ENCODE measurements around the gene NAA80. TPM values are rescaled to one million over a fixed set of nuclear protein-coding genes. Genes with fewer than 3 reads are reported as not detected.

The NAA80 gene
- total and polyA plus RNA-seq, 9 donors = 5.1 to 8.3 (median 6.1) TPM

GRCh38 chr3:50340448-50341329, 41.5 kb upstream of the NAA80 start, which contains the start of gene RASSF1:
Gene RASSF1 (minus strand): TSS chr3:50340836. CDS start chr3:50340805, 31 bp downstream.
- H3K9me3 ChIP-seq (replicated peaks; ENCODE audit: control insufficient read depth, low read depth, low read length) = no peaks in the 10 kb centered on the region
- 2% methylated on average over 64 of the region's 85 CpGs for WGBS (ENCODE audit: insufficient coverage)
- peaks cover 66% of the 10 kb centered on the region for H3K4me1 ChIP-seq (ENCODE audit: control insufficient read depth, insufficient read depth, low read length)
- H3K36me3 ChIP-seq (ENCODE audit: control insufficient read depth, insufficient read depth, low read length) = peaks cover 4% of the 10 kb centered on the region
- DNase-seq = peak; percentile 96
- peak within 1 kb of the TSS; percentile 88 for H3K27ac ChIP-seq (ENCODE audit: low read length)
- peaks cover 3% of the 10 kb centered on the region for H3K27me3 ChIP-seq (ENCODE audit: control insufficient read depth, insufficient read depth, low read length)
- H3K4me3 ChIP-seq (ENCODE audit: low read length) = peak within 1 kb of the TSS; percentile 58

- Histone ChIP-seq H3K36me3 (ENCODE audit: control insufficient read depth, insufficient read depth, low read length) (peaks cover 4% of the 10 kb centered on the region), H3K27ac (ENCODE audit: low read length) (peak overlapping the region; percentile 88), H3K27me3 (ENCODE audit: control insufficient read depth, insufficient read depth, low read length) (no peaks in the 10 kb centered on the region), H3K4me1 (ENCODE audit: control insufficient read depth, insufficient read depth, low read length) (peaks cover 66% of the 10 kb centered on the region), H3K4me3 (ENCODE audit: low read length) (peak overlapping the region; percentile 58), H3K9me3 (replicated peaks; ENCODE audit: control insufficient read depth, low read depth, low read length) (no peaks in the 10 kb centered on the region)
- DNase-seq = no peak
- 19% methylated on average over 8 of the region's 9 CpGs for WGBS (ENCODE audit: insufficient coverage)
Observed at GRCh38 chr3:50340147-50340447, 40.9 kb upstream of the NAA80 start.

DNA sequence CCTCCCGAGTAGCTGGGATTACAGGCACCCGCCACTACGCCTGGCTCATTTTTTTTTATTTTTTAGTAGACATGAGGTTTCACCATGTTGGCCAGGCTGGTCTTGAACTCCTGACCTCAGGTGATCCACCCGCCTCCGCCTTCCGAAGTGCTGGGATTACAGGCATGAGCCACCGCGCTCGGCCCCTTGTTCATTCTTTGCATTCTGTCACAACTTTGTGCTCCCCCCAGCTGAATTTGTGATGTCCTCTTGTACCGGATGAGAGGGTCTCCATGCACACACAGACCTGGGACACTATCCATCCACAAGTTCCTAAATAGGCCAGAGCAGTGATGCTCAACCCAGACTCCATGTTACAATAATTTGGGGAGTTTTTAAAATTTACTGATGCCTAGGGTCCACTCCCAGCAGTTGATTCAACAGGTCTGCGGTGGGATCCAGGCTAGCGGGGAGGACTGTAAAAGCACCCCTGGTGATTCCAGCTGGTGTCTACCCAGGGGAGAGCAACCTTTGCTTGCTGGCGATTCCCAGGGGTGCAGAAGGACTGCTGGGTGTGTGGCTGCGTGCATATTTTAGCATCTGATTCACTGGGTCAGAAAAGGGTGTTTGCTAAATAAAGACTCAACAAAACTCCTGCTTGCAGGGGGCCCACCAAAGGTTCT, 40.4 kb upstream of the NAA80 start:
- H3K9me3 ChIP-seq (replicated peaks; ENCODE audit: control insufficient read depth, low read depth, low read length) = no peaks in the 10 kb centered on the region
- DNase-seq = no peak
- no peaks in the 10 kb centered on the region for H3K27me3 ChIP-seq (ENCODE audit: control insufficient read depth, insufficient read depth, low read length)
- 72% methylated on average over 8 of the region's 14 CpGs for WGBS (ENCODE audit: insufficient coverage)
- H3K4me3 ChIP-seq (ENCODE audit: low read length) = peak overlapping the region; percentile 58
- H3K4me1 ChIP-seq (ENCODE audit: control insufficient read depth, insufficient read depth, low read length) = peaks cover 66% of the 10 kb centered on the region
- H3K36me3 ChIP-seq (ENCODE audit: control insufficient read depth, insufficient read depth, low read length) = peaks cover 5% of the 10 kb centered on the region
- H3K27ac ChIP-seq (ENCODE audit: low read length) = peak overlapping the region; percentile 88

GRCh38 chr3:50338965-50339364, 39.8 kb upstream of the NAA80 start:
- no peak for DNase-seq
- Histone ChIP-seq H3K27me3 (ENCODE audit: control insufficient read depth, insufficient read depth, low read length) (no peaks in the 10 kb centered on the region), H3K4me1 (ENCODE audit: control insufficient read depth, insufficient read depth, low read length) (peaks cover 73% of the 10 kb centered on the region), H3K27ac (ENCODE audit: low read length) (peak overlapping the region; percentile 98), H3K4me3 (ENCODE audit: low read length) (peak overlapping the region; percentile 10), H3K36me3 (ENCODE audit: control insufficient read depth, insufficient read depth, low read length) (peaks cover 12% of the 10 kb centered on the region), H3K9me3 (replicated peaks; ENCODE audit: control insufficient read depth, low read depth, low read length) (no peaks in the 10 kb centered on the region)
- 60% methylated on average over 4 of the region's 5 CpGs for WGBS (ENCODE audit: insufficient coverage)

DNA sequence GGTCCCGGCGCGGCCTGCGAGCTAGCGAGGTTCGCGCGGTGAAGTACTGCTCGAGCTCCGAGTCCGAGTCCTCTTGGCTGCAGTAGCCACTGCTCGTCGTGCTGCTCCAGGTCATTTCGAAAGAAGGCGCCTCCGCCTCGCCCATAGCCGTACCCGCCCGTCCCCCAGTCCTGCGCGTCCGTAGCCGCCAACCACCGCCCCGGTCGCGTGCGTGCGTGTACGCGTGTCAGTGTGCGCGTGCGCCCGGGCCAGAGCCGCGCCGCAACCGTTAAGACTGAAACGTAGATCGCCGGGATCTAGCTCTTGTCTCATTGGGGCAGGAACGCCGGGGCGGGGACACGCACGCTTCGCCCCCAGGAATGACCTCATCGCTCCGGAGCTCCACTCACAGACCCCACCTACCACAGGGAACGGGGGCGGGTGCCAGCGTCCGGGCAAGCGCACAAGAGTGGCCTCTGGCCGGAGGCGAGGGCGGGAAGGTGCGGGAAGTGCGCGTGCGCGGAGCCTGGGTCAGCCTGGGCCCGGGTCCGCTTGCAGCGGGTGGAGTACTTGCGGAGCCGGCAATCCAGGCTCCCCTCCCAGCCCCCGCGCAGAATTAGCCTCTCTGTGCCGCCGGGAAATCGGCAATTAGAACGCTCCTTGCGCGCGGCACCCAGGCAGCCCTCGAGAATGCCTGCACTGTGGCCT, 38.1 kb upstream of the NAA80 start:
- H3K27me3 ChIP-seq (ENCODE audit: control insufficient read depth, insufficient read depth, low read length) = no peaks in the 10 kb centered on the region
- H3K4me3 ChIP-seq (ENCODE audit: low read length) = peak overlapping the region; percentile 80
- under 1% methylated on average over 75 of the region's 79 CpGs for WGBS (ENCODE audit: insufficient coverage)
- DNase-seq = peak; percentile 100
- H3K4me1 ChIP-seq (ENCODE audit: control insufficient read depth, insufficient read depth, low read length) = peaks cover 81% of the 10 kb centered on the region
- peaks cover 17% of the 10 kb centered on the region for H3K36me3 ChIP-seq (ENCODE audit: control insufficient read depth, insufficient read depth, low read length)
- no peaks in the 10 kb centered on the region for H3K9me3 ChIP-seq (replicated peaks; ENCODE audit: control insufficient read depth, low read depth, low read length)
- H3K27ac ChIP-seq (ENCODE audit: low read length) = peak overlapping the region; percentile 98

- peaks cover 76% of the 10 kb centered on the region for H3K4me1 ChIP-seq (ENCODE audit: control insufficient read depth, insufficient read depth, low read length)
- H3K9me3 ChIP-seq (replicated peaks; ENCODE audit: control insufficient read depth, low read depth, low read length) = no peaks in the 10 kb centered on the region
- under 1% methylated on average over 29 of the region's 31 CpGs for WGBS (ENCODE audit: insufficient coverage)
- H3K4me3 ChIP-seq (ENCODE audit: low read length) = peak overlapping the region; percentile 80
- peak; percentile 74 for DNase-seq
- no peaks in the 10 kb centered on the region for H3K27me3 ChIP-seq (ENCODE audit: control insufficient read depth, insufficient read depth, low read length)
- H3K36me3 ChIP-seq (ENCODE audit: control insufficient read depth, insufficient read depth, low read length) = peaks cover 25% of the 10 kb centered on the region
- H3K27ac ChIP-seq (ENCODE audit: low read length) = peak overlapping the region; percentile 98
Observed at GRCh38 chr3:50336452-50337174, 37.4 kb upstream of the NAA80 start.

GRCh38 chr3:50334339-50335075, 35.3 kb upstream of the NAA80 start:
- Histone ChIP-seq H3K4me1 (ENCODE audit: control insufficient read depth, insufficient read depth, low read length) (peaks cover 56% of the 10 kb centered on the region), H3K4me3 (ENCODE audit: low read length) (no peak overlapping the region), H3K27ac (ENCODE audit: low read length) (peak overlapping the region; percentile 89), H3K9me3 (replicated peaks; ENCODE audit: control insufficient read depth, low read depth, low read length) (no peaks in the 10 kb centered on the region), H3K27me3 (ENCODE audit: control insufficient read depth, insufficient read depth, low read length) (no peaks in the 10 kb centered on the region), H3K36me3 (ENCODE audit: control insufficient read depth, insufficient read depth, low read length) (peaks cover 46% of the 10 kb centered on the region)
- WGBS (ENCODE audit: insufficient coverage) = 50% methylated on average over 4 of the region's 5 CpGs
- DNase-seq = no peak

DNA sequence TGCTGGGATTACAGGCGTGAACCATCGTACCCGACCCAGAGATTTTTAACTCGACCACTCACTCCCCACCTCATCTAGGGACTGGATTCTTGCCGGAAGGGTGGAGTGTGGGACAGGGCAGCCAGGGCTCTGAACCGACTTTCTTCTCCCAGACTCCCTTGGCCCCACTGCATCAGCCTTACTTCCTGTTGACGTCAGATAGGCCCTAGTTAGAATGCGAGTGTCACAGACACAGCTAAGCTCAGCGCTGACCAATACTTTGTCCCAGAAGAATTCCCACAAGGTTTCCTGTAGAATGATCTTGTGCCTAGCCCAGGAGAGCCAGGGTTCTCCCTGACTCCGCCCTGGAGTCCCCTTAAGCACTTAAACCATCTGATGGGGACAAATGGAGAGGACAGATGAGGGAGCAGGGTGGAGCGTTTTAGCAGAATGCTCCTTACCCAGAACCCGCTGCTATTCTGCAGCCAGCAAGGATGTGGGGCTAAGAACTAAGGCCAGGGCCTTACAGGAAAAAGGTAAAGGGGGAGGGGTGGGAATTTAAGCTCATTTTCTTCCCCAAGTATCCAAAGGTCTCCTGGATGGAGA, 34.6 kb upstream of the NAA80 start:
- Histone ChIP-seq H3K27me3 (ENCODE audit: control insufficient read depth, insufficient read depth, low read length) (no peaks in the 10 kb centered on the region), H3K4me3 (ENCODE audit: low read length) (no peak overlapping the region), H3K27ac (ENCODE audit: low read length) (peak overlapping the region; percentile 89), H3K36me3 (ENCODE audit: control insufficient read depth, insufficient read depth, low read length) (peaks cover 49% of the 10 kb centered on the region), H3K4me1 (ENCODE audit: control insufficient read depth, insufficient read depth, low read length) (peaks cover 49% of the 10 kb centered on the region), H3K9me3 (replicated peaks; ENCODE audit: control insufficient read depth, low read depth, low read length) (no peaks in the 10 kb centered on the region)
- 64% methylated on average over 3 of the region's 12 CpGs for WGBS (ENCODE audit: insufficient coverage)
- DNase-seq = peak; percentile 86

- WGBS (ENCODE audit: insufficient coverage) = 95% methylated on average over 14 of the region's 19 CpGs
- Histone ChIP-seq H3K27me3 (ENCODE audit: control insufficient read depth, insufficient read depth, low read length) (no peaks in the 10 kb centered on the region), H3K27ac (ENCODE audit: low read length) (no peak overlapping the region), H3K36me3 (ENCODE audit: control insufficient read depth, insufficient read depth, low read length) (peaks cover 49% of the 10 kb centered on the region), H3K4me3 (ENCODE audit: low read length) (no peak overlapping the region), H3K9me3 (replicated peaks; ENCODE audit: control insufficient read depth, low read depth, low read length) (no peaks in the 10 kb centered on the region), H3K4me1 (ENCODE audit: control insufficient read depth, insufficient read depth, low read length) (peaks cover 48% of the 10 kb centered on the region)
- no peak for DNase-seq
Observed at GRCh38 chr3:50331364-50331907, 32.2 kb upstream of the NAA80 start.
